Ecto neural progenitor cell (in vitro differentiated cells): ENCODE results near the gene DSE.

Experiments
- DNase-seq: peaks from one replicate; pipeline ENCODE4 v3.0.0-alpha.2; 2018; ENCODE audit warnings: low spot score

The DSE gene

DNA sequence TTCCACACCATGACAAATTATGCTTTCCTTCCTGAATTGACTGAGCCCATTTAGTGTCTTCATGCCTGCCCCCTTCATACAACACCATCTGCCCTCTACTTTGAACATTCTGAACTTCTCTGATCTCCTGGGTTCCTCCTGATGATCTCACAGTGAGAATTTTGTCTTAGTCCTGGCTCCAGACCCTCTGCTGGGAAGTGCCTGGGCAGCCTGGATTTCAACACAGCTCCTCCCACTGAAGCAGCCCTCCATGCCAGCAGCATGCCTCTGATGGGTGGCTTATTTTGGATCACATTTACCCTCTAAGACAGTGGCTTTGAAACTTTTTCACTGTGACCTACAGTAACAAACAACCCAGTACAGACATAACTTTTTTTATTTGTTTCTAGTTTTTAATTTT lies 41.5 kb downstream of the DSE start:
- no peak for DNase-seq

DNA sequence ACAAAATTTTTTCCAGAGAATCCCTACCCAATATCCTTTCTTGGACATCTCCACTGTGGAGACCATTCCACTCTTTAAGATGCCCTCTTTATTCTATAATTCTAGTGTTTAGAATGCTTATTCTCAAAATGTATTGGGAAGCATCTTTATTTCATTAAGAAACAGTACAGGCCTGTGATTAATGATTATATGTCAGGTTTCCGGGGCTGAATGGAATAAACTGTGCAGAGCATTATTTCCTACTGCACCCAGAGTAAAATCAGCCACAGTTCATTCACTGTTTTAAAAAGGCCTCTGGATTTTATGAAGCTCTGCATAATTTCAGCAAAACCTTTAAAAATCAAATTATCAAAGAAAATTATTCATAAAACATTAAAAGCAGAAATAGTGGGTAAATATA lies 42.6 kb downstream of the DSE start:
- DNase-seq = no peak

GRCh38 chr6:116417661-116418060 lies 46.9 kb downstream of the DSE start:
- DNase-seq = no peak

- DNase-seq = no peak
These were observed 48.5 kb downstream of the DSE start for GRCh38 chr6:116419069-116419786.

DNA sequence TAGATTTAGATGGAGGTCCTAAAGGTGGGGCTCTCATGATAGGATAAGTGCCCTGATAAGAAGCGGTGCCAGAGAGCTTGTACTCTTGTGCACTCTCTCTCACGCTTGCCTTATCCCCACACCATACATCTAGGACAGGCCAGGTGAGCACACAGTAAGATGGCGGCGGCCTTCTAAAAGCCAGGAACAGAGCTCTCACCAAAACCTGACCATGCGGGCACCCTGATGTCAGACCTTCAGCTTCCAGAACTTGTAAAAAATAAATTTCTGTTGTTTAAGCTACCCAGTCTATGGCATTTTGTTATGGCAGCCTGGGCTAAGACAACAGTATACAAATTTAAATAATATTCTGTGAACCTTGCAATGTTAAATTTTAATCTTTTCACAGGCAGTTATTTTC lies 49.6 kb downstream of the DSE start:
- no peak for DNase-seq

DNA sequence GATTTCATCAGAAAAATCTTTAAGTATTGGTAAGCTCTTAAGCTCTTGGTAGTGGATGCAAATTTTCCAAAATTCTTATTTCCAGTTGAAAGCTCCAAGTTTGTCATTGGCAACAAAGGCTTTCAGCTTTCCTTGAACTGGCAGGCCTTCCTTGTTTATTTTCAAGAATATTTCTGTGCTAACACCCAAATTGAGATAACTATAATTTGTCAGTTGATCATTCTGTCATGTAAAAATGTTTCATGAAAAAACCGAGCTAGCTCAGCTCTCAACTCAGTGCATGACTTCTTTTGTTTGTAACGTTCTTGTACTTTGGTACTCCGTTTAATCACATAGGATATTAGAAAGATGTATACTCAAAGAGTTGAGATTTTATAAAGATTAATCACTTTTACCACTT lies 51.5 kb downstream of the DSE start:
- no peak for DNase-seq

- DNase-seq = no peak
These were observed 53.3 kb downstream of the DSE start for GRCh38 chr6:116424001-116424400.

DNA sequence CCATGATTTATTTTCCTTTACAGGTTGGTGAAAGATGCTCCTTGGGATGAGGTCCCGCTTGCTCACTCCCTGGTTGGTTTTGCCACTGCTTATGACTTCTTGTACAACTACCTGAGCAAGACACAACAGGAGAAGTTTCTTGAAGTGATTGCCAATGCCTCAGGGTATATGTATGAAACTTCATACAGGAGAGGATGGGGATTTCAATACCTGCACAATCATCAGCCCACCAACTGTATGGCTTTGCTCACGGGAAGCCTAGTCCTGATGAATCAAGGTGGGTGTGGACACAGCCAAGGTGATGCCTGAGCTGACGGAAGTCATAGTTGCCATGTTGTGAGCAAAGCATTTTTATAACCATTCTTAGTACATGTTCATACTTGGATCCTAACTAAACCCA lies 55.8 kb downstream of the DSE start:
- DNase-seq = no peak

- no peak for DNase-seq
These were observed 58.4 kb downstream of the DSE start for GRCh38 chr6:116429111-116429510.

DNA sequence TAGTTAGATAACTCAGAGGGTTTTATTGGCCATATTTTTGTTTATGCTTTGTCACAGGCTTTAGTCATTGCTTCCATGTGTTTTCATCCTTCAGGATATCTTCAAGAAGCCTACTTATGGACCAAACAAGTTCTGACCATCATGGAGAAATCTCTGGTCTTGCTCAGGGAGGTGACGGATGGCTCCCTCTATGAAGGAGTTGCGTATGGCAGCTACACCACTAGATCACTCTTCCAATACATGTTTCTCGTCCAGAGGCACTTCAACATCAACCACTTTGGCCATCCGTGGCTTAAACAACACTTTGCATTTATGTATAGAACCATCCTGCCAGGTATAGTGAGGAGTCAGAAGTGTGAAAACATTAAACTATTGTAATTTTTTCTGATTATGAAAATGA lies 60.1 kb downstream of the DSE start:
- no peak for DNase-seq

- DNase-seq = no peak
These were observed 61.3 kb downstream of the DSE start for GRCh38 chr6:116431964-116432595.

- no peak for DNase-seq
These were observed 62.5 kb downstream of the DSE start for GRCh38 chr6:116433206-116433712.

GRCh38 chr6:116434056-116434725 lies 63.4 kb downstream of the DSE start:
- DNase-seq = no peak

GRCh38 chr6:116436586-116436985 lies 65.8 kb downstream of the DSE start:
- no peak for DNase-seq

- no peak for DNase-seq
These were observed 66.9 kb downstream of the DSE start for GRCh38 chr6:116437656-116438055.

DNA sequence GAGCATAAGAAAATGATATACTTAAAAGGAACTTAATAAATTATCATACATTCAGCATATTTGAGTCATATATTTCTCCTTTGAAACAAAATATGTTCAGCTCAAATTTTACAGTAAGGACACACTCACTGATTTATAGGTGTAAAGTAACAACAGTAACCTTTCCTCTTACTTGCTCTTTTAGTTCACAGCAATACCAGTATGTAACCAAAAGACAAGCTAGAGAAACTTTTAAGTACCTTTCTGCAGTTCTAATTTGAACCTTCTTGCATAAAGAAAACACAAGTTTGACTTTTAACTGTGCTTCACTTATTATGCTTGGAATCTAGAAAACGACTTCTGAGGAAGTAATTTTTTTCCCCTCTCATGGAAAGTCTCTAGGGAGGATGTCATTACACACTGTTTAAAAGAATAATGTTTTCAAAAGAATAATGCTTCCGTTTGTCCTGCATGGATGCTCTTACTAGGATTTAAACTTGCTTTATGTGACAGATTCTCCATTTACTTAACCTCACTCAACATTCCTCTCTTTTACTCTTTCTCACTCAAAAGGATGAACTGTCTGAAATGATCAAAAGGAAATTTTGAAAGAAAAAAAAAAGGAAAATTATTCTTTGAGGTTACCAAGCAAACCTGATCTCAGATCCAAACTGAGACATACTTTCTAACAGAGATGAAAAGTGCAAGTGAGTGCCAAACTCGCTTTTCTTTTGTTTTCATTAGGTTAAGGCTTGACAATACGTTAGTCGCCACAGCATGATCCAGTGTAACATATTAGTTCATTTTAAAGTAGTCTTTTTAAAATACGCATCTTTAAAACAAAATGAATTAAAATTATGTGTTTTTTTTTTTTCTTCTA lies 68.1 kb downstream of the DSE start:
- no peak for DNase-seq

DNA sequence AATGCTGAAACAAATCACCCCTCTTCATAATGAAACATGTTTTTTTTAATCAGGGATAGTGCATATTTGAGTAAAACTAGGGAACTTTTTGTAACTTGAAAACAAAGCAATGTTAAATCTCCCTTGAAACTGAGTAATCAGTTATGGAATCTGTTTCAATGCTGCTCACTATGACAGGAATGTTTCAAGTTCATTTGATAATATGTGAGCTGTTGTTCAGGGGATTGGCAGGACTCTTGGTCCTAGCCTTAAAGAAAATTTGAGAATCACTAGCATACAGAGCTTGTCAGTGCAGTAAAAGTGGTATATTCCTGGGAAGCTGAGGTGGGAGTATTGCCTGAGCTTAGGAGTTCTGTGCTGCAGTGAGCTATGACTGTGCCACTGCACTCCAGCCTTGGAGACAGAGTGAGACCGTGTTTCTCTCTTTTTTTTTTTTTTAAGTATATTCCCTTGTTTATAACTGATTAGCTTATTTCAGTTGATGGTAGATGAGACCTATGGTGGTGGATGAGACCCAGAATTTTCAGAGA lies 68.8 kb downstream of the DSE start:
- no peak for DNase-seq

DNA sequence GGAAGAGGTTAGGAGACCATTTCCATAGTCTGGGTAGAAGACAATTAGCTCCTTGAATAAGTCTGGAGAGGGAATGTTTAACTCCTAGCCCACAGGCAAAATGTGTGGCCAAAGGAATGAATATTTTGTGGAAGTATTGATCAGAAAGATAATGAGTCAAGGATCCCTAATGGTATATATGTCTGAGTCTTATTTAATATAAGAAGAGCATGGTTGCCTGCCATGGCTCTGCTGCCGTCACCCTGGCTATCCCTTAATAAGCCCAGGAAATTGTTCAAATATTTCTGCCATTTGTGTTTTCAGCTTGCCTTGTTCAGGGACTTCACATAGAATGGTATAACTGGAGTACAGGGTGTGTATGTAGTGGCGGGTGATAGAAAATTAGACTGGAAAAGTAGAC lies 72.4 kb downstream of the DSE start:
- no peak for DNase-seq

GRCh38 chr6:116444092-116444491 lies 73.3 kb downstream of the DSE start:
- no peak for DNase-seq

- no peak for DNase-seq
These were observed 73.8 kb downstream of the DSE start for GRCh38 chr6:116444575-116444974.

- no peak for DNase-seq
These were observed 74.4 kb downstream of the DSE start for GRCh38 chr6:116445102-116445501.

DNA sequence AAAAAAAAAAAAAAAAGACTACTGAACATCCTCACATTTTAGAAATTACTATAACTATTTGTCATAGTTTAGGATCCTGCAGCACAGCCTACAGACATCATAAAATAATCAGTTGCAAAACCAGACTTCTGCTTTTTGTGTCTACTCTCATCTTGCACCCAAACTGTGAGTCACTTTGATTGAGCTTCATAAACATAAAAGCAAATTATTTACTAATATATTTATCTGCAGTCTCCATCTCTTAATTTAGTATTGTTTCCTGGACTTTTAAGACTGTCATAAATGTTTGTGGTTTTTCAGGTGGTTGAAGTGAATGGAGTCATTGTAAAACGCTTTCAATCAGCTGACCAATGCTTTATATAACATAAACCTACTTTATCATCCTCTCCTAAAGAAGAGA lies 75.7 kb downstream of the DSE start:
- no peak for DNase-seq
